ENCODE data around the gene CELF4.

The CELF4 gene

GRCh38 chr18:37546651-37547050 is 18.9 kb downstream of the CELF4 start:
- no peak for DNase-seq (ENCODE audit: low spot score)

- DNase-seq (ENCODE audit: low spot score): no peak
Measured at GRCh38 chr18:37546272-37546537, 19.4 kb downstream of the CELF4 start.

- no peak for DNase-seq (ENCODE audit: low spot score)
Measured at GRCh38 chr18:37545461-37546271, 19.9 kb downstream of the CELF4 start.

GRCh38 chr18:37544713-37545112 is 20.9 kb downstream of the CELF4 start:
- DNase-seq (ENCODE audit: low spot score): no peak

- no peak for DNase-seq (ENCODE audit: low spot score)
Measured at GRCh38 chr18:37544217-37544616, 21.4 kb downstream of the CELF4 start.

- no peak for DNase-seq (ENCODE audit: low spot score)
Measured at GRCh38 chr18:37543321-37543720, 22.3 kb downstream of the CELF4 start.

- DNase-seq (ENCODE audit: low spot score): no peak
Measured at GRCh38 chr18:37541517-37541916, 24.1 kb downstream of the CELF4 start.

- no peak for DNase-seq (ENCODE audit: low spot score)
Measured at GRCh38 chr18:37540424-37541138, 25.0 kb downstream of the CELF4 start.

GRCh38 chr18:37539236-37539635 is 26.4 kb downstream of the CELF4 start:
- DNase-seq (ENCODE audit: low spot score): no peak

- DNase-seq (ENCODE audit: low spot score): no peak
Measured at GRCh38 chr18:37538526-37539205, 26.9 kb downstream of the CELF4 start.

- no peak for DNase-seq (ENCODE audit: low spot score)
Measured at GRCh38 chr18:37537868-37538525, 27.6 kb downstream of the CELF4 start.

GRCh38 chr18:37536656-37537055 is 28.9 kb downstream of the CELF4 start:
- no peak for DNase-seq (ENCODE audit: low spot score)

- no peak for DNase-seq (ENCODE audit: low spot score)
Measured at GRCh38 chr18:37535968-37536367, 29.6 kb downstream of the CELF4 start.

- no peak for DNase-seq (ENCODE audit: low spot score)
Measured at GRCh38 chr18:37534627-37535026, 31.0 kb downstream of the CELF4 start.

GRCh38 chr18:37533647-37534584 is 31.7 kb downstream of the CELF4 start:
- no peak for DNase-seq (ENCODE audit: low spot score)

GRCh38 chr18:37532917-37533316 is 32.7 kb downstream of the CELF4 start:
- no peak for DNase-seq (ENCODE audit: low spot score)

GRCh38 chr18:37529863-37530262 is 35.7 kb downstream of the CELF4 start:
- DNase-seq (ENCODE audit: low spot score): no peak

GRCh38 chr18:37529296-37529695 is 36.3 kb downstream of the CELF4 start:
- no peak for DNase-seq (ENCODE audit: low spot score)

- DNase-seq (ENCODE audit: low spot score): no peak
Measured at GRCh38 chr18:37527395-37527794, 38.2 kb downstream of the CELF4 start.

GRCh38 chr18:37525262-37525585 is 40.4 kb downstream of the CELF4 start:
- DNase-seq (ENCODE audit: low spot score): no peak

GRCh38 chr18:37524498-37525261 is 40.9 kb downstream of the CELF4 start:
- DNase-seq (ENCODE audit: low spot score): no peak
